GM19025 (cell line): Measurements from ENCODE around the gene SOS1.
"Not testable (repeated sequence)": the region's sequence is repeated elsewhere in the genome, so short reads cannot be mapped to it uniquely, and the experiment has no call there.

Experiments
- ATAC-seq: cut with Tn5 transposase; IDR thresholded peaks from one replicate; pipeline ENCODE4 v1.9.1; 2021; ENCODE audit warnings: mild to moderate bottlenecking, low read depth, moderate library complexity; ENCODE audit not compliant: unreplicated experiment

SOS1 gene

DNA sequence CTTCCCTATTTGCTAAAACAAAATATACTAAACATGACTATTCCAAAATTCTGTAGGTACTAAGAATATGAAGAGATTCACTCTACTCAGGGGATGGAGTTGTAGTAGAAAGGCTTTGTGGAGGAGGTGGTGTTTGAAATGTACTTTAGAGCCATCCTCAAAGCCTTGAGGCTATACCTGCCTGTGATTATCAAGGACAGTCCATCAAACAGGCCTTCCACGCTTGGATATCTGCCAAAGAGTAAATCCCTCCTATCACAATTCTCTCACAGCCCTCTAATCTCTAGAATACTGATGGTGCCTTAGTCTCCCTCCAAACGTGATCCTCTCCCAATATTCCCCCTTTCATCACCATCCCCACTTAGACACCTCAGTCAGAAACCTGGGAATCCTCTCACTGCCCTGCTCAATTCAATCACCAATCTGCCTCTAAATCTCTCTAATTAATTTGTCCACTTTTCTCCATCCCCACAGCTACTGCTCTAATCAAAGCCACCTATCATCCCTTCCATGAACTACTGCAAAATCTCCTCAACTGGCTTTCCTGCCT lies 13.1 kb downstream of the SOS1 start:
- ATAC-seq: no peak

GRCh38 chr2:39107156-39107555 lies 13.7 kb downstream of the SOS1 start:
- no peak for ATAC-seq

DNA sequence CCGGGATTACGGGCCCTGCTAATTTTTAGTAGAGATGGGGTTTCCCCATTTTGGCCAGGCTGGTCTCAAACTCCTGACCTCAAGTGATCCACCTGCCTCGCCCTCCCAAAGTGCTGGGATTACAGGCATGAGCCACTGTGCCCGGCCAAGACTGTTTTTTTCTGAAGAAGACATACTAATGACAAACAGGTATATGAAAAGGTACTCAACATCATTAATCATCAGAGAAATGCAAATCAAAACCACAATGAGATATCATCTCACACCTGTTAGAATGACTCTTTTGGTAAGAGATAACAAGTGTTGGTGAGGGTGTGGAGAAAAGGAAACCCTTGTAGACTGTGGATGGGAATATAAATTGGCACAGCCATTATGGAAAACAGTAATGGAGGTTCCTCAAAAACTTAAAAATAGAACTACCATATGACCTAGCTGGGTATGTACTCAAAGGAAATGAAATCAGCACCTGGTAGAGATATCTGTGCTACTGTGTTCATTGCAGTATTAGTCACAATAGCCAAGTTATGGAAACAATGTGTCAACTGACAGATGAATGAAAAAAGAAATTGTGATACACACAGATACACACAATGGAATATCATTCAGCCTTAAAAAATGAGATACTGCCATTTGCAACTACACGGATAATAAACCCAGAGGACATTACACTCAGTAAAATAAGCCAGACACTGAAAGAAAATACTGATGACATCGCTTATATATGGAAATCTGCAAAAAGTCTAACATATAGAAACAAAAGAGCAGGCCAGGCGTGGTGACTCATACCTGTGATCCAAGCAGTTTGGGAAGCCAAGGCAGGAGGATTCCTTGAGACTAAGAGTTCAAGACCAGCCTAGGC lies 20.8 kb downstream of the SOS1 start:
- peak; percentile 47 for ATAC-seq

- no peak for ATAC-seq
Observed at GRCh38 chr2:39099310-39099869, 21.5 kb downstream of the SOS1 start.

- no peak for ATAC-seq
Observed at GRCh38 chr2:39095624-39096023, 25.2 kb downstream of the SOS1 start.

DNA sequence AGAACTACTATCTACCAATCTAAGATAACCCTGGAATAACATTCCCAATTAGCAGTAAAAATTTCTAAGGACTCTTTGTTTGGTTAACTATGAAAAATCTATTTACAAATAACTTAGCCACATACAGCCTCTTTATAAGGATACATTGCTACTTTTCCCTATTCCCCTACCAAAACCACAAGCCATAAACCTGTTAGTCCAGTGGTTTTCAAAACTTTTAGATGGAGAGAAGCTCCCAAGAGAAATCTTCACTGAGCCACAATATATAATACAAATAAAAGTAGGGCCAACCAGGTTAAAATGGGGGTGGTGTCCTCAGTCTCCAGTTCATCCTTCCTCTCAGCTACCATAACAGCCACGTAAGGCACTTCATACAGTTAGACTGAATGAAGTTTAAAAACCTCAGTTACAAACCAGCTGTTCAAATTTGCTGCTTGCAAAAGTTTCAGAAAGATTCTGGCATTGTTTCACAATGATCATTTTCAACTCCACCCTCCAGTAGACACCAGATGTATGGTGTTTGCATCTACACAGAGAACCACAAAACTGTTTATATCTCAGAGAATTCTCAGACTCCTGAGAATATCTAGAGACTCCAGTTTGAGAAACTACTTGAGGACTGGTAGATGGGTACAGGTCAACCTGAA lies 26.0 kb downstream of the SOS1 start:
- ATAC-seq: peak; percentile 70

- peak; percentile 39 for ATAC-seq
Observed at GRCh38 chr2:39093218-39093898, 27.5 kb downstream of the SOS1 start.

DNA sequence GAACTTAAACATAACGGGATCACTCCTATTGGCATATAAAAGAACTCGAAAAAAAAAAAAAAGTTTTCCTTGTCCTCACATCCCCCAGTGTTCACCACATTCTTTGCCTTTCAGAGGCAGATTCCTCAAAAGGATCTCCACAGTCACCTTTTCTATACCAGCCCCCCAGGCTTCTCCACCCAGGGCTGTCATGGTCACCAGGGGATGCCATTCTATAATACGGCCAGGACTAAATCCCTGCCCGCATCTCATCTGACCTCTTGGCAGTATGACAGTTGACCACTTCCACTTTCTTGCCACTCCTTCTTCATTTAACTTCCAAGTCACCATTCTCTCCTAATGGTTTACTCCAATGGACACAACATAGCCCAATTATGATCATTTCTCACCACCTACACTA lies 29.3 kb downstream of the SOS1 start:
- no peak for ATAC-seq

- ATAC-seq: no peak
Observed at GRCh38 chr2:39091063-39091462, 29.8 kb downstream of the SOS1 start.

GRCh38 chr2:39080152-39080551 lies 40.7 kb downstream of the SOS1 start:
- ATAC-seq: no peak

GRCh38 chr2:39069890-39070465 lies 50.9 kb downstream of the SOS1 start:
- ATAC-seq: no peak

- ATAC-seq: no peak
Observed at GRCh38 chr2:39069136-39069515, 51.7 kb downstream of the SOS1 start.

DNA sequence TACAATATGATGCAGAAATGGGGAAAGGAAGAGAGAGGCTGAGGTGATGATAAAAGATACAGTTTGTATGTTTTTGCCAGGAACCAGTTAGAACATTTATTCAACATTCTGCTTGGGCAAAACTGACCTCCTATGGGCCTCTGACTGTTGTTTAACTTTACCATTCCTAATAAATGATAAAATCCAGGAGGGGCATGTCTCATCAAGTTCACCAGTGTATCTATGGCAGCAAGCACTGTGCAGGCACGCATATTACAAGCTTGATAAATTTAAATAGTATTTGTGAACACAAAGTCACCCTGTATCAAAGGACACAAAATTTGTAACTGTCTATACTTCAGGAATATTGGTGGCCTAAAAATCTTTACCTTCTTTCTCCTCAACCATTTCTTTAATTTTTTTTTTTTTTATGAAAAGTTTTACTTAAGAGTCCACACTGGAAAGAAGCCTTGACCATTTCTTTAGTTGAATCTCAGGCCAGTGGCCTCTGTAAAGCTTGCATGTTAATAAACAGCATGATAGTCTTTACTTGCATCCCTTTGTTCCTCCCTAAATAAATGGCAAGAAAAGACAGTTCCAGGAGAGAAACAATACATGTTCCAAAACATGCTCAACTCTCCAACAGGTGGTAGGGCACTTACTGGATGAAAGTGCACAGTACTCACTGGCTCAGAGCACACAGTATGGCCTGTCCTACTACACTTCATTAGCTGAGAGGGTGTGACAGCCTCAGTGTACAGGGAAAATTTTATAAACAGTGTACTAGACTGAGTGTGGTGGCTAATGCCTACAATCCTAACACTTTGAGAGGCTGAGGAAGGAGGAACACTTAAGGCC lies 52.3 kb downstream of the SOS1 start:
- no peak for ATAC-seq

DNA sequence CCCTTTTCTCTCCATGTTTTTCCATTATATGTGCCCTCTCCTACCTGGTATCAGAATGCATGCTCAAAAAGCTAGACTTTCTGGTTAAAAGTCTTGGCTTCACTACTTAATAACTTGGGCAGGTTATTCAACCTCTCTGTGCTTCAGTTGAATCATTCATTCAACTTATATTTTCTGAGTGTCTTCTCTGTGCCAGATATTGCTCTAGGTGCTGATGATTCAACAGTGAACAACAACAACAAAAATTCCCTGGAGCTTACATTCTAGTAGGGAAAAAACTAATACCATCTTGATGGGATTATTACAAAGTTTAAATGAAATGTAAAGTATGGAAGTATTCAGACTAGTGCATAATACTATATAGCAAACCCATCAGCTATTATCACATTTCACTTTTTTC lies 55.2 kb downstream of the SOS1 start:
- ATAC-seq: no peak

GRCh38 chr2:39062320-39062719 lies 58.5 kb downstream of the SOS1 start:
- ATAC-seq: no peak

DNA sequence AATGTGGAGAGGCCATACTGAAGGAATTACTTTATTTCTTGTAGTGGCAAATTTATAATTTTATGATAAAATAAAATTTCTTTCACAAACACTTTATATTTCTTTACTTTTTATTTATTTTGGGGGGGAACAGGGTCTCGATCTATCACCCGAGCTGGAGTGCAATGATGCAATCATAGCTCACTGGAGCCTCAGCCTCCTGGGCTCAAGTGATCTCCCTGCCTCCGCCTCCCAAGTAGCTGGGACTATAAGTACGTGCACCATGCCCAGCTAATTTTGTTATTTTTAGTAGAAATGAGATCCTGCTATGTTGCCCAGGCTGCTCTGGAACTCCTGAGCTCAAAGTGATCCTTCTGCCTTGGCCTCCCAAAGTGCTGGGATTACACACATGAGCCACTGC lies 59.6 kb downstream of the SOS1 start:
- no peak for ATAC-seq

GRCh38 chr2:39059366-39059952 lies 61.4 kb downstream of the SOS1 start:
- ATAC-seq: no peak

DNA sequence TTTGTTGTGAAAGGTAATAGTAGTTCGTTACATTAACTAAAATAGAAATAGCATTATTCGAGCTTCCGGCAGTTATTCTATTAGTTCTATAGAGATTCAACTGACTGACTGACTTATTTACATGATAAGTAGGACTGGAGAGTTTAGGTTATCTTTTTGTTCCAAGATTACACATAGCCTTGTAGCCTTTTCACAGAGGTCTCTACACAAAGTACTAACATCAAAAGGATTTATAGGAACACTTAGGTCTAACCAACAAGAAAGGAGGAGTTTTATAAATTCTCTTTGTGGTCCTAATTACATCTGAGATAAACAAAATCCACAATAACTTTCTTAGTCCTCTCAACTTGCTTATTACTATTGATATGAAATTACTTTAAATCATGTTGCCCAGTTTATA lies 62.8 kb downstream of the SOS1 start:
- no peak for ATAC-seq

DNA sequence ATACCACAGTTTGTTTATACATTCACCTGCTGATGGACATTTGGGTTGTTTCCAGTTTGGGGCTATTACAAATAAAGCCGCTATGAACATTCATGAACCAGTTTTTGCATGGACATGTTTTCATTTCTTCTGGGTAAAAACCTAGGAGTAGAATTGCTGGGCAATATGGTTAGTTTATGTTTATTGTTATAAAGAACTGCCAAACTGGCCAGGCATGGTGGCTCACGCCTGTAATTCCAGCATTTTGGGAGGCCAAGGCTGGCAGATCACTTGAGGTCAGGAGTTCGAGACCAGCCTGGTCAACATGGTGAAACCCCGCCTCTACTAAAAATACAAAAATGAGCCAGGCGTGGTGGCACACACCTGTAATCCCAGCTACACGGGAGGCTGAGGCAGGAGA lies 68.2 kb downstream of the SOS1 start:
- not testable (repeated sequence) for ATAC-seq
